ENCODE results near the gene CYP4F3. TPM values are rescaled to one million over a fixed set of nuclear protein-coding genes. Genes with fewer than 3 reads are reported as not detected.

CYP4F3 gene
- total RNA-seq, 2 experiments from 2014 or later: not detected

DNA sequence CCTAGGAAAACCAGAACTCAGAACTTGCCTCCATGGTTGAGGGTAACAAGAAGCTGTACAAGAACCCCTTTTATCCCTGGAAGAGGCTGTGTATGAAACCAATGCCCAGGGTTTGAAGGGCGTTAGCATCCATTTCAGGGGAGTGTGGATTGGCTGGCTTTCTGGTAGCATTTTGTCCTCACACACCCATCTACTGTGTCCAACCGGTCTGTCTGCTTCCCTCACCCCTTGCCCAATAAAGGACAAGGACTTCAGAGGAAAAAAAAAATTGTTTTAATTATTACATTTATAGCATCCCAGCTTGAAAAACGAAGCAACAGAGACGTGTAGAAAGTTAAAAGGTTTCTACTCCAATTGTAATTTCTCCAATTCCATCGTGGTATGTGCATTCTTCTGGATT, 28.4 kb upstream of the CYP4F3 start:
- ChIA-PET CTCF (ENCODE audit: unreplicated experiment) (no interaction called here), POLR2A (no interaction called here)
- Histone ChIP-seq H3K36me3 (ENCODE audit: insufficient read depth, low read length) (no peaks in the 10 kb centered on the region), H3K4me1 (ENCODE audit: insufficient read depth, low read length, poor library complexity, severe bottlenecking) (no peaks in the 10 kb centered on the region), H4K20me1 (ENCODE audit: insufficient read depth, low read length) (no peaks in the 10 kb centered on the region), H3K79me2 (ENCODE audit: insufficient read depth, low read depth, low read length) (no peaks in the 10 kb centered on the region), H3K4me2 (ENCODE audit: low read length) (no peak overlapping the region), H3K9me2 (ENCODE audit: insufficient read depth, low read length) (no peaks in the 10 kb centered on the region), H2AFZ (ENCODE audit: low read length) (no peak overlapping the region), H3K4me3 (ENCODE audit: low read depth, low read length, poor library complexity, severe bottlenecking) (no peak overlapping the region), H3K27ac (ENCODE audit: low read depth, low read length, poor library complexity, severe bottlenecking) (no peak overlapping the region), H3K9me3 (ENCODE audit: low read length) (no peaks in the 10 kb centered on the region)
- BruUV-seq (replicated peaks): no TSS peak
- no peak for TF ChIP-seq EZH2phosphoT487 (IDR thresholded peaks at IDR 0.05; ENCODE audit: borderline replicate concordance, low read depth, low read length)
- TF ChIP-seq, protein P1, sequence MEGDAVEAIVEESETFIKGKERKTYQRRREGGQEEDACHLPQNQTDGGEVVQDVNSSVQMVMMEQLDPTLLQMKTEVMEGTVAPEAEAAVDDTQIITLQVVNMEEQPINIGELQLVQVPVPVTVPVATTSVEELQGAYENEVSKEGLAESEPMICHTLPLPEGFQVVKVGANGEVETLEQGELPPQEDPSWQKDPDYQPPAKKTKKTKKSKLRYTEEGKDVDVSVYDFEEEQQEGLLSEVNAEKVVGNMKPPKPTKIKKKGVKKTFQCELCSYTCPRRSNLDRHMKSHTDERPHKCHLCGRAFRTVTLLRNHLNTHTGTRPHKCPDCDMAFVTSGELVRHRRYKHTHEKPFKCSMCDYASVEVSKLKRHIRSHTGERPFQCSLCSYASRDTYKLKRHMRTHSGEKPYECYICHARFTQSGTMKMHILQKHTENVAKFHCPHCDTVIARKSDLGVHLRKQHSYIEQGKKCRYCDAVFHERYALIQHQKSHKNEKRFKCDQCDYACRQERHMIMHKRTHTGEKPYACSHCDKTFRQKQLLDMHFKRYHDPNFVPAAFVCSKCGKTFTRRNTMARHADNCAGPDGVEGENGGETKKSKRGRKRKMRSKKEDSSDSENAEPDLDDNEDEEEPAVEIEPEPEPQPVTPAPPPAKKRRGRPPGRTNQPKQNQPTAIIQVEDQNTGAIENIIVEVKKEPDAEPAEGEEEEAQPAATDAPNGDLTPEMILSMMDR (conservative IDR thresholded peaks at IDR 0.05; ENCODE audit: low read length): no peak
- intact Hi-C loops (cut with micrococcal nuclease; ENCODE audit: unreplicated experiment): no loop called here
- DNase-seq (ENCODE audit: low spot score): no peak

DNA sequence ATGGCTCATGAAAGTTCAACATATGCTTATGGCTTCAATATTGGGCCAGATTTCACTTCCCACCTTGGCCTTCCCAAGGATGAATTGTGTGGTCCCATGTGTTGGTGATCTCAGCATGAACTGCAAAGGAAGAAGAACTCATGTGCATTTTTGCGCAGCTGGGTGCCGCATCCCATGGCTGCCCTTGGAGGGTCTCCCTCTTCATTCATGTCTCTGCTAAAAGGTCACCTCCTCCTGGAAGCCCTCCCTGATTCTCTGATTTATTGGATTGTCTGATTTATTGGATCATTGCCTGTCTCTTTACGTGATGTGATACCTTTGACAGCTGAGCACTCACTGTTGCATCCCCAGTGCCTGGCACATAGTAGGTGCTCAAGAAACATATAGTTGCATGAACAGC, 27.4 kb upstream of the CYP4F3 start:
- Histone ChIP-seq H2AFZ (ENCODE audit: low read length) (no peak overlapping the region), H3K9me2 (ENCODE audit: insufficient read depth, low read length) (no peaks in the 10 kb centered on the region), H3K36me3 (ENCODE audit: insufficient read depth, low read length) (no peaks in the 10 kb centered on the region), H3K4me1 (ENCODE audit: insufficient read depth, low read length, poor library complexity, severe bottlenecking) (no peaks in the 10 kb centered on the region), H4K20me1 (ENCODE audit: insufficient read depth, low read length) (no peaks in the 10 kb centered on the region), H3K4me3 (ENCODE audit: low read depth, low read length, poor library complexity, severe bottlenecking) (no peak overlapping the region), H3K27ac (ENCODE audit: low read depth, low read length, poor library complexity, severe bottlenecking) (no peak overlapping the region), H3K9me3 (ENCODE audit: low read length) (no peaks in the 10 kb centered on the region), H3K4me2 (ENCODE audit: low read length) (no peak overlapping the region), H3K79me2 (ENCODE audit: insufficient read depth, low read depth, low read length) (no peaks in the 10 kb centered on the region)
- TF ChIP-seq, protein P1 (conservative IDR thresholded peaks at IDR 0.05; ENCODE audit: low read length): no peak
- no peak for TF ChIP-seq EZH2phosphoT487 (IDR thresholded peaks at IDR 0.05; ENCODE audit: borderline replicate concordance, low read depth, low read length)
- no peak for DNase-seq (ENCODE audit: low spot score)
- ChIA-PET CTCF (ENCODE audit: unreplicated experiment) (no interaction called here), POLR2A (no interaction called here)
- intact Hi-C loops (cut with micrococcal nuclease; ENCODE audit: unreplicated experiment): no loop called here
- no TSS peak for BruUV-seq (replicated peaks)

DNA sequence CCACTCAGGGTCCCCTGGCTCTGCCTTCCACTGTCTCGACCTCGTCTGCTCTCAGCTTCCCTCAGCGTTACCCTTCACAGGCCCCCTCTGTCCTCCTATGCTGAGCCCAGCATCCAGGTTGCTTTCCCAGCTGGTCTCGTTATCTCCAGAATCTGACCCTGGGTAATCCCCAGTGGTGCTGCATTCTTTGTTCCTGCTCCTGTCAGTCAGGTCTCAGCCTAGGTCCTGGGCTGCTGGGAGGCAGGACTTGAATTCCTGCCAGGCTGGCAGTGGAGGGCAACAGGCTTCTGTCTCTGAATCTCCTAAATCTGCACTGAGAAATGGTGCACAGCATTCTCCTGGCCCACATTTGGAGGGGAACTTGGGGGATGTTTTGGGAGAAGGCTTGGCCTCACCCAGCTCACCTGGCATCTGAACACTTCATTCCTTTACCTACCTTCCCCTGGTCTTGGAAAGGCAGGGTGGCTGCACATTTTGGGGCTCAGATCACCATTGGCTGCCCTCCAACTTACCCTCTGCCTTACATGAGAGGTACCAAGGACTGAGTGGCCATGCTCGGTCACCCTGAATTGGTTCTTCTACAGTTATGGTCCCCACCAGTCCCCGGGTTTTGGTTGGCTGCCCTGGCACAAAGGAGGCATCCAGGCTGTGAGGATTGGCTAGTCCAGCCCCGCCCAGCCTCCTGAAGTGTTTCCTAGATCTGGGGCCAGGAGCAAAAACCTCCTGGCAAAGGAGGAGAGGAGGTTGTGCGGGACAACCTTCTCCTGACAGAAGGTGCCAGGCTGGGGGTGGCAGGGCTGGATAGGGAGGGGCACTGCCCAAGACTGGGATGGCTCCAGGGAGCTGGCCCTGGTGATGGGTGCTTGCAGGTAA, 26.0 kb upstream of the CYP4F3 start, which contains the start of gene CYP4F8:
Gene CYP4F8, plus strand, starts transcription at position 712 of the 873 bp plus-strand sequence. CDS start 399 bp downstream, outside the sequence.
- Histone ChIP-seq H3K4me1 (ENCODE audit: insufficient read depth, low read length, poor library complexity, severe bottlenecking) (no peaks in the 10 kb centered on the region), H3K4me2 (ENCODE audit: low read length) (no peak within 1 kb of the TSS), H2AFZ (ENCODE audit: low read length) (no peak within 1 kb of the TSS), H3K9me3 (ENCODE audit: low read length) (no peaks in the 10 kb centered on the region), H4K20me1 (ENCODE audit: insufficient read depth, low read length) (no peaks in the 10 kb centered on the region), H3K4me3 (ENCODE audit: low read depth, low read length, poor library complexity, severe bottlenecking) (no peak within 1 kb of the TSS), H3K9me2 (ENCODE audit: insufficient read depth, low read length) (no peaks in the 10 kb centered on the region), H3K36me3 (ENCODE audit: insufficient read depth, low read length) (no peaks in the 10 kb centered on the region), H3K79me2 (ENCODE audit: insufficient read depth, low read depth, low read length) (no peaks in the 10 kb centered on the region), H3K27ac (ENCODE audit: low read depth, low read length, poor library complexity, severe bottlenecking) (no peak within 1 kb of the TSS)
- DNase-seq (ENCODE audit: low spot score): no peak
- CTCF ChIA-PET (ENCODE audit: unreplicated experiment): no interaction called here
- POLR2A ChIA-PET: no interaction called here
- BruUV-seq (replicated peaks): no TSS peak
- TF ChIP-seq EZH2phosphoT487 (IDR thresholded peaks at IDR 0.05; ENCODE audit: borderline replicate concordance, low read depth, low read length): no peak
- TF ChIP-seq, protein P1 (conservative IDR thresholded peaks at IDR 0.05; ENCODE audit: low read length): no peak
- intact Hi-C loops (cut with micrococcal nuclease; ENCODE audit: unreplicated experiment): no loop called here

Data from OCI-LY7 (cell line).